ENCODE data around the gene CAMK2B. TPM values are rescaled to one million over a fixed set of nuclear protein-coding genes. Genes with fewer than 3 reads are reported as not detected.
"Not testable (repeated sequence)": the region's sequence is repeated elsewhere in the genome, so short reads cannot be mapped to it uniquely, and the experiment has no call there.

CAMK2B gene
- total and polyA plus RNA-seq, 2 experiments from 2014 or later, result 0.37 to 1.7 TPM

GRCh38 chr7:44200699-44201461 is 124.5 kb downstream of the CAMK2B start, which contains the start of gene YKT6:
Gene YKT6 (plus strand): TSS chr7:44200978. CDS start chr7:44201136, 158 bp downstream.
- H3K79me2 ChIP-seq, result peaks cover 47% of the 10 kb centered on the region
- DNase-seq (ENCODE audit: low spot score), result peak; percentile 97
- peak within 1 kb of the TSS; percentile 80 for H3K4me3 ChIP-seq
- H4K20me1 ChIP-seq (ENCODE audit: insufficient read depth, poor library complexity, severe bottlenecking), result peaks cover 22% of the 10 kb centered on the region
- H3K27me3 ChIP-seq, result no peaks in the 10 kb centered on the region
- peak within 1 kb of the TSS; percentile 58 for H2AFZ ChIP-seq
- no peaks in the 10 kb centered on the region for H3K9me2 ChIP-seq (replicated peaks; ENCODE audit: insufficient read depth)
- peak within 1 kb of the TSS; percentile 87 for H3K27ac ChIP-seq
- no peaks in the 10 kb centered on the region for H3K36me3 ChIP-seq (replicated peaks; ENCODE audit: insufficient read depth, low read depth)
- H3K4me2 ChIP-seq, result peak within 1 kb of the TSS; percentile 85
- H3K9me3 ChIP-seq (ENCODE audit: low read depth), result no peaks in the 10 kb centered on the region
- WGBS (ENCODE audit: low lambda C conversion rate, missing lambda C conversion rate), result 1% methylated on average over 50 of the region's 58 CpGs
- TF ChIP-seq CTCF (IDR thresholded peaks at IDR 0.05; ENCODE audit: poor library complexity) (peak; percentile 50), EZH2 (IDR thresholded peaks at IDR 0.05; ENCODE audit: borderline replicate concordance) (no peak)
- peaks cover 8% of the 10 kb centered on the region for H3K4me1 ChIP-seq (ENCODE audit: insufficient read depth)

DNA sequence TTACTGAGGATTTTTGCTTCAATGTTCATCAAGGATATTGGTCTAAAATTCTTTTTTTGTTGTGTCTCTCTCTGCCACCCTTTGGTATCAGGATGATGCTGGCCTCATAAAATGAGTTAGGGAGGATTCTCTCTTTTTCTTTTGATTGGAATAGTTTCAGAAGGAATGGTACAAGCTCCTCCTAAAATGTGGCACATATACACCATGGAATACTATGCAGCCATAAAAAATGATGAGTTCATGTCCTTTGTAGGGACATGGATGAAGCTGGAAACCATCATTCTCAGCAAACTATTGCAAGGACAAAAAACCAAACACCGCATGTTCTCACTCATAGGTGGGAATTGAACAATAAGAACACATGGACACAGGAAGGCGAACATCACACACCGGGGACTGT is 125.2 kb downstream of the CAMK2B start:
- not testable (repeated sequence) for H3K27me3 ChIP-seq; H3K4me3 ChIP-seq; DNase-seq (ENCODE audit: low spot score); H3K27ac ChIP-seq; H3K9me2 ChIP-seq (replicated peaks; ENCODE audit: insufficient read depth); H2AFZ ChIP-seq; H3K9me3 ChIP-seq (ENCODE audit: low read depth); H3K4me2 ChIP-seq; H3K36me3 ChIP-seq (replicated peaks; ENCODE audit: insufficient read depth, low read depth); H3K4me1 ChIP-seq (ENCODE audit: insufficient read depth)
- peaks cover 22% of the 10 kb centered on the region for H4K20me1 ChIP-seq (ENCODE audit: insufficient read depth, poor library complexity, severe bottlenecking)
- WGBS (ENCODE audit: low lambda C conversion rate, missing lambda C conversion rate), result no CpG with 5 or more reads among the region's 3 CpGs
- H3K79me2 ChIP-seq, result peaks cover 40% of the 10 kb centered on the region

DNA sequence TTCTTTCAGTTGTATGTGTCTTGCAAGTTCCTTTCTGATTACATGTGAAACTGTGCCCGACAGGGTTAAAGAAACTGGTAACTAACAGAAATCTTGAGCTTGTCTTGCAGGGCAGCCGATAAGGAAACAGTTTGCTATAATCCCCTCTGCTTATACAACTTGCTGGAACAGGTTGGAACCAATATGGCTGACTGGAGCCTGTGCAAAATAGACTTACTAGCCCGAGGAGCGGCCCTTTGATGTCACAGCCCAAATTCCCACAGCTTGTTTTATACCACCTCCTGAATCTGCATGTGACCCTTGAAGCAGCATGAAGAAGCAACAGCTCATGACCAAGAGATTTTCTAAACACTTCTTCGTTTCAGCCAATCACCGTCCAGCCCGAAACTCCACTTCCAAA is 127.9 kb downstream of the CAMK2B start:
- no peaks in the 10 kb centered on the region for H3K36me3 ChIP-seq (replicated peaks; ENCODE audit: insufficient read depth, low read depth)
- H3K4me1 ChIP-seq (ENCODE audit: insufficient read depth), result peaks cover 6% of the 10 kb centered on the region
- no peak overlapping the region for H2AFZ ChIP-seq
- no peaks in the 10 kb centered on the region for H3K9me2 ChIP-seq (replicated peaks; ENCODE audit: insufficient read depth)
- WGBS (ENCODE audit: low lambda C conversion rate, missing lambda C conversion rate), result 78% methylated on average over 7 of the region's 7 CpGs
- TF ChIP-seq EZH2 (IDR thresholded peaks at IDR 0.05; ENCODE audit: borderline replicate concordance), result no peak
- no peak for TF ChIP-seq EZH2phosphoT487 (IDR thresholded peaks at IDR 0.05; ENCODE audit: low read depth, severe bottlenecking, unreplicated experiment)
- TF ChIP-seq CTCF (IDR thresholded peaks at IDR 0.05; ENCODE audit: poor library complexity), result no peak
- no peak overlapping the region for H3K4me3 ChIP-seq
- peaks cover 15% of the 10 kb centered on the region for H3K79me2 ChIP-seq
- no peak for DNase-seq (ENCODE audit: low spot score)
- H3K27ac ChIP-seq, result no peak overlapping the region
- H3K4me2 ChIP-seq, result no peak overlapping the region
- no peaks in the 10 kb centered on the region for H3K9me3 ChIP-seq (ENCODE audit: low read depth)
- peaks cover 9% of the 10 kb centered on the region for H4K20me1 ChIP-seq (ENCODE audit: insufficient read depth, poor library complexity, severe bottlenecking)
- no peaks in the 10 kb centered on the region for H3K27me3 ChIP-seq

- H3K27ac ChIP-seq, result no peak overlapping the region
- DNase-seq (ENCODE audit: low spot score), result peak; percentile 75
- H4K20me1 ChIP-seq (ENCODE audit: insufficient read depth, poor library complexity, severe bottlenecking), result no peaks in the 10 kb centered on the region
- no peaks in the 10 kb centered on the region for H3K27me3 ChIP-seq
- H3K36me3 ChIP-seq (replicated peaks; ENCODE audit: insufficient read depth, low read depth), result no peaks in the 10 kb centered on the region
- H3K9me3 ChIP-seq (ENCODE audit: low read depth), result no peaks in the 10 kb centered on the region
- no peak overlapping the region for H2AFZ ChIP-seq
- H3K9me2 ChIP-seq (replicated peaks; ENCODE audit: insufficient read depth), result no peaks in the 10 kb centered on the region
- H3K4me1 ChIP-seq (ENCODE audit: insufficient read depth), result no peaks in the 10 kb centered on the region
- no peak overlapping the region for H3K4me3 ChIP-seq
- TF ChIP-seq EZH2phosphoT487 (IDR thresholded peaks at IDR 0.05; ENCODE audit: low read depth, severe bottlenecking, unreplicated experiment), result no peak
- peak; percentile 59 for TF ChIP-seq CTCF (IDR thresholded peaks at IDR 0.05; ENCODE audit: poor library complexity)
- no peak for TF ChIP-seq EZH2 (IDR thresholded peaks at IDR 0.05; ENCODE audit: borderline replicate concordance)
- H3K4me2 ChIP-seq, result no peak overlapping the region
- WGBS (ENCODE audit: low lambda C conversion rate, missing lambda C conversion rate), result 53% methylated on average over 3 of the region's 3 CpGs
- peaks cover 5% of the 10 kb centered on the region for H3K79me2 ChIP-seq
These were observed 128.9 kb downstream of the CAMK2B start for GRCh38 chr7:44196450-44196872.

Measured in hepatocyte (in vitro differentiated cells).